ENCODE measurements around the gene AFG3L2. TPM values are rescaled to one million over a fixed set of nuclear protein-coding genes. Genes with fewer than 3 reads are reported as not detected.

Gene AFG3L2
- total and polyA plus RNA-seq, 2 of the 13 experiments (the other 11 are each of a cell fraction or from before 2014, with no cell fraction given): 28.6 to 86.9 TPM

DNA sequence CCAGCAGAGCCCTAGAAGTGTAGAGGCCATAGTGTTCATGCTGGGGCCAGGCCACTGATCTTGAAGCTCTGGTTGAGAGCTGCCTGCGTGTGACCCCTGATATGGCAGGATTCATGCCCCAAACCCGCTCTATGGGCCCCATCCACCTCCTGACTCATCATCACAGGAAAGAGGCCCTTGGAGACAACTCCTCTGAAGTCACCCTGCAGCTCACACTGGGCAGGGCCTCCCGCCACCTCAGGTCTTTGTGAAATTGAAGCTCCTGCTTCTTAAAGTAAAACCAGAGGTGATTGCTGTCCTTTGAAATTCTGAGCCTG lies 81.0 kb downstream of the AFG3L2 start (continued):
- TF ChIP-seq, protein P1, sequence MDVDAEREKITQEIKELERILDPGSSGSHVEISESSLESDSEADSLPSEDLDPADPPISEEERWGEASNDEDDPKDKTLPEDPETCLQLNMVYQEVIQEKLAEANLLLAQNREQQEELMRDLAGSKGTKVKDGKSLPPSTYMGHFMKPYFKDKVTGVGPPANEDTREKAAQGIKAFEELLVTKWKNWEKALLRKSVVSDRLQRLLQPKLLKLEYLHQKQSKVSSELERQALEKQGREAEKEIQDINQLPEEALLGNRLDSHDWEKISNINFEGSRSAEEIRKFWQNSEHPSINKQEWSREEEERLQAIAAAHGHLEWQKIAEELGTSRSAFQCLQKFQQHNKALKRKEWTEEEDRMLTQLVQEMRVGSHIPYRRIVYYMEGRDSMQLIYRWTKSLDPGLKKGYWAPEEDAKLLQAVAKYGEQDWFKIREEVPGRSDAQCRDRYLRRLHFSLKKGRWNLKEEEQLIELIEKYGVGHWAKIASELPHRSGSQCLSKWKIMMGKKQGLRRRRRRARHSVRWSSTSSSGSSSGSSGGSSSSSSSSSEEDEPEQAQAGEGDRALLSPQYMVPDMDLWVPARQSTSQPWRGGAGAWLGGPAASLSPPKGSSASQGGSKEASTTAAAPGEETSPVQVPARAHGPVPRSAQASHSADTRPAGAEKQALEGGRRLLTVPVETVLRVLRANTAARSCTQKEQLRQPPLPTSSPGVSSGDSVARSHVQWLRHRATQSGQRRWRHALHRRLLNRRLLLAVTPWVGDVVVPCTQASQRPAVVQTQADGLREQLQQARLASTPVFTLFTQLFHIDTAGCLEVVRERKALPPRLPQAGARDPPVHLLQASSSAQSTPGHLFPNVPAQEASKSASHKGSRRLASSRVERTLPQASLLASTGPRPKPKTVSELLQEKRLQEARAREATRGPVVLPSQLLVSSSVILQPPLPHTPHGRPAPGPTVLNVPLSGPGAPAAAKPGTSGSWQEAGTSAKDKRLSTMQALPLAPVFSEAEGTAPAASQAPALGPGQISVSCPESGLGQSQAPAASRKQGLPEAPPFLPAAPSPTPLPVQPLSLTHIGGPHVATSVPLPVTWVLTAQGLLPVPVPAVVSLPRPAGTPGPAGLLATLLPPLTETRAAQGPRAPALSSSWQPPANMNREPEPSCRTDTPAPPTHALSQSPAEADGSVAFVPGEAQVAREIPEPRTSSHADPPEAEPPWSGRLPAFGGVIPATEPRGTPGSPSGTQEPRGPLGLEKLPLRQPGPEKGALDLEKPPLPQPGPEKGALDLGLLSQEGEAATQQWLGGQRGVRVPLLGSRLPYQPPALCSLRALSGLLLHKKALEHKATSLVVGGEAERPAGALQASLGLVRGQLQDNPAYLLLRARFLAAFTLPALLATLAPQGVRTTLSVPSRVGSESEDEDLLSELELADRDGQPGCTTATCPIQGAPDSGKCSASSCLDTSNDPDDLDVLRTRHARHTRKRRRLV (CRISPR knock-in tag; IDR thresholded peaks at IDR 0.05): no peak
- TF ChIP-seq ZNF547 (CRISPR knock-in tag; IDR thresholded peaks at IDR 0.05) (no peak), ZNF329 (CRISPR knock-in tag; IDR thresholded peaks at IDR 0.05; ENCODE audit: low read depth) (no peak), TCF12 (IDR thresholded peaks at IDR 0.05) (no peak), TCF12 (CRISPR knock-in tag; IDR thresholded peaks at IDR 0.05) (no peak), BRCA1 (CRISPR knock-in tag; IDR thresholded peaks at IDR 0.05) (no peak), THYN1 (CRISPR knock-in tag; IDR thresholded peaks at IDR 0.05; ENCODE audit: borderline replicate concordance, low read depth) (no peak), SIX4 (CRISPR knock-in tag; IDR thresholded peaks at IDR 0.05) (no peak), ZHX1 (CRISPR knock-in tag; IDR thresholded peaks at IDR 0.05; ENCODE audit: low read depth) (no peak), KLF12 (CRISPR knock-in tag; IDR thresholded peaks at IDR 0.05; ENCODE audit: borderline replicate concordance) (no peak), MLLT10 (CRISPR knock-in tag; IDR thresholded peaks at IDR 0.05) (no peak)
- TF ChIP-seq, protein P2, sequence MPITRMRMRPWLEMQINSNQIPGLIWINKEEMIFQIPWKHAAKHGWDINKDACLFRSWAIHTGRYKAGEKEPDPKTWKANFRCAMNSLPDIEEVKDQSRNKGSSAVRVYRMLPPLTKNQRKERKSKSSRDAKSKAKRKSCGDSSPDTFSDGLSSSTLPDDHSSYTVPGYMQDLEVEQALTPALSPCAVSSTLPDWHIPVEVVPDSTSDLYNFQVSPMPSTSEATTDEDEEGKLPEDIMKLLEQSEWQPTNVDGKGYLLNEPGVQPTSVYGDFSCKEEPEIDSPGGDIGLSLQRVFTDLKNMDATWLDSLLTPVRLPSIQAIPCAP (CRISPR knock-in tag; IDR thresholded peaks at IDR 0.05; ENCODE audit: low read depth): no peak
- TF ChIP-seq, protein P3, sequence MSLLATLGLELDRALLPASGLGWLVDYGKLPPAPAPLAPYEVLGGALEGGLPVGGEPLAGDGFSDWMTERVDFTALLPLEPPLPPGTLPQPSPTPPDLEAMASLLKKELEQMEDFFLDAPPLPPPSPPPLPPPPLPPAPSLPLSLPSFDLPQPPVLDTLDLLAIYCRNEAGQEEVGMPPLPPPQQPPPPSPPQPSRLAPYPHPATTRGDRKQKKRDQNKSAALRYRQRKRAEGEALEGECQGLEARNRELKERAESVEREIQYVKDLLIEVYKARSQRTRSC (CRISPR knock-in tag; IDR thresholded peaks at IDR 0.05; ENCODE audit: low read depth): no peak

Measured in HepG2 (cell line).